ENCODE results near the gene KCNJ4. TPM values are rescaled to one million over a fixed set of nuclear protein-coding genes. Genes with fewer than 3 reads are reported as not detected.

Gene KCNJ4
- polyA plus RNA-seq, 2 of the 4 experiments (the other 2 are of a cell fraction) = 0.12 TPM; not detected in 1

GRCh38 chr22:38446018-38446601 is 8.9 kb downstream of the KCNJ4 start:
- POLR2A ChIA-PET = interaction anchor here (0.7 kb wide), 1 partner anchor 35 kb away, joined by 3 read pairs; no protein-coding TSS in a partner anchor
- no peaks in the 10 kb centered on the region for H3K4me1 ChIP-seq
- H3K9me3 ChIP-seq = no peaks in the 10 kb centered on the region
- no peak overlapping the region for H3K4me3 ChIP-seq
- H3K27ac ChIP-seq = no peak overlapping the region
- 82% methylated on average over 2 of the region's 9 CpGs for WGBS (ENCODE audit: missing lambda C conversion rate)
- no peak for ATAC-seq
- no peak overlapping the region for H3K4me2 ChIP-seq
- CTCF ChIA-PET = no interaction called here
- DNase-seq (ENCODE audit: low read depth in 1 of 2, low spot score in 1 of 2) = no peak
- no peak for FAIRE-seq
- TF ChIP-seq JUNB (IDR thresholded peaks at IDR 0.05) = no peak
- TF ChIP-seq HOXB13 (CRISPR knock-in tag; IDR thresholded peaks at IDR 0.05; ENCODE audit: low read depth) = no peak

- DNase-seq (ENCODE audit: low read depth in 1 of 2, low spot score in 1 of 2) (no peak), ATAC-seq (no peak; a peak in 1 of 6 replicates), FAIRE-seq (no peak)
- 82% methylated on average over 7 of the region's 10 CpGs for WGBS (ENCODE audit: missing lambda C conversion rate)
- Histone ChIP-seq H3K4me2 (no peak overlapping the region), H3K9me3 (no peaks in the 10 kb centered on the region), H3K4me3 (no peak overlapping the region), H3K4me1 (no peaks in the 10 kb centered on the region), H3K27ac (no peak overlapping the region)
- ChIA-PET POLR2A (no interaction called here), CTCF (interaction anchor here (2.2 kb wide), 1 partner anchor 10 kb away, joined by 7 read pairs; no protein-coding TSS in a partner anchor)
- TF ChIP-seq NFE2L2 (conservative IDR thresholded peaks at IDR 0.05; ENCODE audit: low read length) = no peak
- TF ChIP-seq RCOR1 (IDR thresholded peaks at IDR 0.05; ENCODE audit: low read depth, low read length) = no peak
- TF ChIP-seq ELK1 (IDR thresholded peaks at IDR 0.05; ENCODE audit: low read depth, low read length) = no peak
- no peak for TF ChIP-seq CEBPB (IDR thresholded peaks at IDR 0.05)
- TF ChIP-seq ESRRA (IDR thresholded peaks at IDR 0.05; ENCODE audit: borderline replicate concordance, low read length) = no peak
- TF ChIP-seq ZFP36 (IDR thresholded peaks at IDR 0.05; ENCODE audit: borderline replicate concordance, partially characterized antibody) = no peak
- TF ChIP-seq FOSB (CRISPR knock-in tag; IDR thresholded peaks at IDR 0.05) = no peak
- no peak for TF ChIP-seq RNF2 (IDR thresholded peaks at IDR 0.05; ENCODE audit: borderline replicate concordance, low read depth)
- no peak for TF ChIP-seq EHMT2 (IDR thresholded peaks at IDR 0.05; ENCODE audit: low read depth)
- TF ChIP-seq ZSCAN20 (CRISPR knock-in tag; IDR thresholded peaks at IDR 0.05) = no peak
- TF ChIP-seq POLR2AphosphoS2 (conservative IDR thresholded peaks at IDR 0.05; ENCODE audit: low read length) = no peak
- no peak for TF ChIP-seq MAX (IDR thresholded peaks at IDR 0.05)
- TF ChIP-seq HOXB13 (CRISPR knock-in tag; IDR thresholded peaks at IDR 0.05; ENCODE audit: low read depth) = no peak
- no peak for TF ChIP-seq EP300 (IDR thresholded peaks at IDR 0.05)
These were observed 10.2 kb downstream of the KCNJ4 start for GRCh38 chr22:38444783-38445182.

- WGBS (ENCODE audit: missing lambda C conversion rate) = 78% methylated on average over 18 of the region's 21 CpGs
- ATAC-seq = no peak; a peak in 1 of 6 replicates
These were observed 11.1 kb downstream of the KCNJ4 start for GRCh38 chr22:38443628-38444521.

More at GRCh38 chr22:38443628-38444521, 11.1 kb downstream of the KCNJ4 start:
- Histone ChIP-seq H3K4me1 (no peaks in the 10 kb centered on the region), H3K4me3 (no peak overlapping the region), H3K4me2 (no peak overlapping the region), H3K27ac (no peak overlapping the region), H3K9me3 (no peaks in the 10 kb centered on the region)
- FAIRE-seq = no peak
- ChIA-PET CTCF (interaction anchor here (1.3 to 2.2 kb wide), 2 partner anchors 9 to 391 kb away, joined by 3 to 7 read pairs; no protein-coding TSS in a partner anchor), POLR2A (no interaction called here)
- TF ChIP-seq RARB (CRISPR knock-in tag; IDR thresholded peaks at IDR 0.05) (no peak), MAZ (IDR thresholded peaks at IDR 0.05; ENCODE audit: borderline replicate concordance, low read depth, low read length) (no peak), REST (IDR thresholded peaks at IDR 0.05) (no peak), ZC3H11A (IDR thresholded peaks at IDR 0.05) (no peak)
- no peak for DNase-seq (ENCODE audit: low read depth in 1 of 2, low spot score in 1 of 2)

Data from A549 (cell line).